ENCODE results near the gene MESP2. TPM values are rescaled to one million over a fixed set of nuclear protein-coding genes. Genes with fewer than 3 reads are reported as not detected.
"Not testable (repeated sequence)": the region's sequence is repeated elsewhere in the genome, so short reads cannot be mapped to it uniquely, and the experiment has no call there.

The MESP2 gene
- polyA plus RNA-seq, 1 donor = 0.22 TPM

DNA sequence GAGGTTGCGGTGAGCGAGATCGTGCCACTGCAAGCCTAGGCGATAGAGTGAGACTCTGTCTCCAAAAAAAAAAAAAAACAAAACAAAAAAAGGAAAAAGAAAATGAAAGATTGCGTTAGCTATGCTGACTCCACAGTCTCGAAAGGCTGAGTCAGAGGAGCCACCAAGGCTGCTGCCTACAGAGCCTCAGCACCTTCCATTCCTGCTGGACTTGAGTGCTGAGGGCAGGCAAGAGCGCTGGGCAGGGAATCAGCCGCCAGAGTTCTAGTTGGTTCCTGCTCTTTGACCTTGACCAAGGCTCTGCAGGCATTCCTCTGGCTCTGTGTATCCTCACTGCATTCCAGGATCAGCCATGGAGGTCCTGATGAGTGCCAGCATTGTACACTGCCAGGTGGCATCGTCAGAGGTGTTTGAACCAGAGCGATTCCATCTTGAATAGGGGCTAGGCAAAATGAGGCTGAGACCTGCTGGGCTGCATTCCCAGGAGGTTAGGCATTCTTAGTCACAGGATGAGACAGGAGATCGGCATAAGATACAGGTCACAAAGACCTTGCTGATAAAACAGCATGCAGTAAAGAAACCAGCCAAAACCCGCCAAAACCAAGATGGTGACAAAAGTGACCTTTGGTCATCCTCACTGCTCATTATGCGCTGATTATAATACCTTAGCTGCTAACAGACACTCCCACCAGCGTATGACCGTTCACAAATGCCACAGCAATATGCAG lies 5.9 kb downstream of the MESP2 start:
- no peak for DNase-seq

DNA sequence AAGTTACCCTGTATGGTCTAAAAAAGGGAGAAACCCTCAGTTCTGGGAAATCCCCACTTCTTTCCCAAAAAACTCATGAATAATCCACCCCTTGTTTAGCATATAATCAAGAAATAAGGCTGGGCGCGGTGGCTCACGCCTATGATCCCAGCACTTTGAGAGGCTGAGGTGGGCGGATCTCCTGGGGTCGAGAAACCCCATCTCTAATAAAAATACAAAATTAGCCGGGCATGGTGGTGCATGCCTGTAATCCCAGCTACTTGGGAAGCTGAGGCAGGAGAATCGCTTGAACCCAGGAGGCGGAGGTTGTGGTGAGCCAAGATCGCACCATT lies 6.5 kb downstream of the MESP2 start:
- not testable (repeated sequence) for DNase-seq

DNA sequence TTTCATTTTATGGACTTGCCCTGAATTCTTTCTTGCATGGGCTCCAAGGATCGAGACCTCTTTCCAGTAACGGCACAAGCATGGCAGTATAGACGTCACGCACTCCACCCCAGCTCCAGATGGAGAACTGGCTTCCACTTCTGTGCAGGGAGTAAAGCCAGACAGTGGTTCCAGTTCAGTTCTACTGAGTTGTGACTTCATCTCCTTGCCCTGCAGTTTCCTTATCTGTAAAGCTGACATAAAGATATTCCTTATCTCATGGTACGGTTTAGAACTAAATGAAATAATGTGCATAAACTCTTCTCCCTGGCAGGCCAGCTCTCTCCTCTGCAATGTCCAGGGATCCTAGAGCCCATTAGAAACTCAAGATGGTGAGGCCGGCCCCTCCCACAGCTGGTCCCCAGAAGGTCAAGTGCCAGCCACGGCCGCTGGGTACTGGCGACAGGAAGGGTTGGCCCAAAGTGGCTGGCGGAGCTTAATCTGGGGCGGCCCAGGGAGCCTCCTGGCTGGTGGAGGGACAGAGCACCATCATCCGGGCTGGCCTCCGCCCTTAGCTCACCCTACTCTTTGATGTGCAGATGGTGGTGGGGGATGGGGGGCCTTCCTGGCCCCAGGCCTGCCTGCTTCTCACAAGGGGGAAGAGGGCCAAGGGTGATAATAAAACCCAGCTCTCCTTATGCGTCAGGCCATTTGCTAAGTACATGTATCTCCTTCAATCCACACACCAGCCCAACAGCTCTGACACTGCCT lies 7.2 kb downstream of the MESP2 start:
- DNase-seq = no peak

- no peak for DNase-seq
Observed at GRCh38 chr15:89783861-89784685, 7.9 kb downstream of the MESP2 start.

DNA sequence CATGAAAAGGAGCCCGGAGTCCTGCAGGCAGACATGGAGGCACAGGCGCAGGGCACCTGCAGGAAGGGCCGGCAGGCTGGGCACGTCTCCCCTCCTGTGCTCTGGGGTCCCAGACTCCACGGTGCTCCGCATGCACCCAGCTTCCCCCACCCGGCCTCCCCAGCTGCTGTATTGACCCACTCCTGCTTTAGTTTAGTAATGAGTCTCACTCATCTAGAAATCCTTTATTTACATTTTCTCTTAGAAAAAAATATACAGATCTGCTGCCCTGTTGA lies 8.5 kb downstream of the MESP2 start:
- no peak for DNase-seq

- DNase-seq = no peak
Observed at GRCh38 chr15:89785064-89785773, 9.1 kb downstream of the MESP2 start.

DNA sequence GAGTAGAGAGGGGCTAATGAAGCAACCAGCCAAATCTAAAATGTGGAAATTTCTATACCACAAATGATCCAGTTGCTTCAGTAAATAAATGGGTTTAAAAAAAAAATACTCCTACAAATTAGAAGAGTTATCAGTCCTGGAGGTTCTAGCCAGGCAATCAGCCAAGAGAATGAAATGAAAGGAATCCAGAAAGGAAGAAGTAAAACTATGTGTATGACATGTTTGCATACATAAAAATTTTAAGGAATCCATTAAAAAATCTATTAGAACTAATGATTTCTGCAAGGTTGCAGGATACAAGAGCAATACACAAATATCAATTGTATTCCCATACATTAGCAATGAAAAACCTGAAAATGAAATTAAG lies 9.6 kb downstream of the MESP2 start:
- no peak for DNase-seq

DNA sequence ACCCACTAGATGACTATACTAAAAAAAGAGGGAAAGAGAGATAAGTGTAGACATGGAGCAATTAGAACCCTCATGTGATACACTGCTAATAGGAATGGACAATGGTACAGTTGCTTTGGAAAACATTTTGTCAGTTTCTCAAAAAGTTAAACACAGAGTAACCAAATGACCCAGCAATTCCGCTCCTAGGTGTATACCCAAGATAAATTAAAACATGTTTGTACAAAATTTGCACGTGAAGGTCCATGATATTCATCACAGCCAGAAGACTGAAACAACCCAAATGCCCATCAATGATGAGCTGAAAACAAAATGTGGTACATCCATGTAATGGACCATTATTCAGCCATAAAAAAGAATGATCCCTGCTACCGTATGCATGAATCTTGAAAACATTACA lies 11.8 kb downstream of the MESP2 start:
- DNase-seq = no peak

DNA sequence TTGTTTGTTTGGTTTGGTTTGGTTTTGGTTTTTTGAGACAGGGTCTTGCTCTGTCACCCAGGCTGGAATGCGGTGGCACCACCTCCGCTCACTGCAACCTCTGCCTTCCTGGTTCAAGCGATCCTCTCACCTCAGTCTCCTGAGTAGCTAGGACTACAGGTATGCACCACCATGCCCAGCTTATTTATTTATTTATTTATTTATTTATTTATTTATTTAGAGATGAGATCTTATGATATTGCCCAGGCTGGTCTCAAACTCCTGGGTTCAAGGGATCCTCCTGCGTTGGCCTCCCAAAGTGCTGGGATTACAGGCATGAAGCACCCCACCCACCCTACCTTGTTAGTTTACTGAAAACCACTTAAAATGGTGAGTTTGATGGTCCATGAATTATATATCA lies 12.5 kb downstream of the MESP2 start:
- DNase-seq = not testable (repeated sequence)

DNA sequence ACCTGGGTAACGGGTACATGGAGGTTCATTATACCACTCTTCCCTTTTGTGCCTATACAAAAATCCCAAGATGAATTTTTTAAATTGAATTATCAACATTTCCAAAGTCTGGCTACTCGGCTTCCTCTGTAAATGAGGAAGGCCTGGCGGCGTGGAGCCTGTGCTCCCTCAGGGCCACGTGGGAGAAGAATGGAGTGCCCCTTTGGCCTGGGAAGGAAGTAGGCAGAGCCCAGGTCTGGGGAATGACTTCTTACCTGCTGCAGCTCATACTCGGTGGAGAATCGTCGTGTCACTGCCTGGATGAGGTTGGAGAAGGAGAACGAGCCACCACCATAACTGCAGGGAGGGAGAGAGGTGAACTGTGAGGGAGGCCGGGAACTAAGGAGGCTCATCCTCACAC lies 14.1 kb downstream of the MESP2 start:
- DNase-seq = no peak

- no peak for DNase-seq
Observed at GRCh38 chr15:89790661-89791060, 14.5 kb downstream of the MESP2 start.

- DNase-seq = no peak
Observed at GRCh38 chr15:89792106-89792805, 16.1 kb downstream of the MESP2 start.

- no peak for DNase-seq
Observed at GRCh38 chr15:89794627-89795241, 18.6 kb downstream of the MESP2 start.

GRCh38 chr15:89795996-89796395 lies 19.9 kb downstream of the MESP2 start:
- no peak for DNase-seq

DNA sequence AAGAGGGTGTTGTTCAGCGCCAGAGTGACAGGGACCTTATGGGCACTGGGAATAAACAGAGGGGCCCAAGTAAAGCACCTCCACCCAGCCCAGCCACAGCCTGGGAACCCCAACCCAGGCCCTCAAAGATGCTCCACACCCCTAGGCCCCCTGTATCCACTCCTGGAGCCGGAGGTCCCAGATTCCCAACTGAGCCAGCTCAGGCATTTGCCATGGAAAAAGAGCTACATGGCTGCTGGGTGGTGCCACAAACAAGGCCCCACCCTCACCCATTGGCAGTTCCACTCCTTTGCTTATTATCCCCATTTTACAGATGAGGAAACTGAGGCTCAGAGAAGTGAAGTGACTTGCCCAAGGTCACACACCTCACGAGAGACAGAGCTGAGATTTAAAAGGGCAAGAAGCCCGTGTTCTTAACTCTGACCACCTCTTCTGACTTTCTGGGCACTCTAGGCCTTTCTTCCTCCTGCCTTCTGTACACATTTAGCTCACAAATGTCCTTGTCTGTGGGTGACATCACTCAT lies 21.6 kb downstream of the MESP2 start:
- DNase-seq = no peak

GRCh38 chr15:89799011-89799911 lies 23.1 kb downstream of the MESP2 start:
- no peak for DNase-seq

DNA sequence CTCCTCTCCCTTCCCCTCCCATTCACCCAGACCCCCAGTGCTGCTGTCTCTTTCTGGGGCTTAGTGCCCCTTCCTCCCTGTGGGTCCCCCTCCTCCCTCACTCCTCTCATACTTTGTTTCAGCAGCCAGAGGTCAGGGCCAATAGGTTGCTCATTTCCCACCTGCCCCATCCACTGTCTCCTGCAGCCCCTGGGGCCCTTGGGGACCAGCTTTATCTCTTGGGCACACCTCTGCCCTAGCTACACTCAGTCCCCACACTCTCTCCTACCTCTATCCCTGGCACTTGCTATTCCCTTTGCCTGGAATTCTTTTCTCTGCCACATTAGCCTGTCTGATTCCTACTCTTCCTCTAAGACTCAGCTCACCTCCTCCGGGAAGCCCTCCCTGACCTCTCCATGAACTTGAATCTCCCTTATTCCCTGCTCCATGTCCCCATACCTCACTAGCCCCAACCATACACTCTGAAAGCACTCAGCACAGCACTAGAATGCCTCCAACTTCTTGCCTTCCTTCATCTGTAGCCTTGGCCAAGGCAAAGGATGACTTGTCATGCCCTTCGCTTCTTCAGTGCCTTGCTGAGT lies 23.9 kb downstream of the MESP2 start:
- no peak for DNase-seq

DNA sequence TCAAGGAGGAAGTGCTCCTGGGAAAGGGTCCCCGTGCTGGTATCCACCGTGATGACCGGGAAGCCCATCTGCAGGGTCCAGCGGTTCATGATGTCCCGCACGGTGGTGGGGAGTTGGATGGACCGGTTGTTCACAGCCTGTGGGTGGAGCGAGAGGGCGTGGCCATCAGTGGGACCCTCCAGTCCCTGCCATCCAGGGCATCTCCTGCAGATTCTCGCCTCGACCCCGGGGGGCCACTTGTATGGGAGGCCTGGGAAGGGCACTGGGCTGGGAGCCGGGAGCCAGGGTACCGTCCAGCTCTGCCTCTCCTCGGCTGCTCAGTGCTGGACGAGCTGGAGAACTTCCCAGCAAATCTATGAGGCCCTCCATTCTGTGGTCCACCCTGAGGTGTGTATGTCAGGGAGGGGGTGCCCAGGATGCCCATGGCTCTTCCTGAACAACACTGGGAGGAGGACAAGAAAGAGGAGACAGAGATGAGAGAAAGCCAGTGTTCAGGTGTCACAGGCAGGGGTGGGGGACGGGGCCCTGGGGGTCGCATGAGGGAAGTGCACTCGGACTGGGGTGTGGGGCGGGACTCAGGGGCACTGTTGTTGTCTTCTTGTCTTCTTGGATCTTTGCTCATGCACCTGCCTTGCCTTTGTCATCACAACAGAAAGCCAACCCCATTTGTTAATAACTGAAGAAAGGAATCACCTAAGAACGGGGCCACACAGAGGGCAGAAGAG lies 25.5 kb downstream of the MESP2 start:
- DNase-seq = no peak

- DNase-seq = no peak
Observed at GRCh38 chr15:89802231-89802928, 26.2 kb downstream of the MESP2 start.
